C4-2B (cell line): Measurements from ENCODE around the gene DNAAF5.

Experiments used
- ZFX ChIP-seq: fragments of 450-650 bp; IDR thresholded peaks from 2 replicates; pipeline ENCODE4 v1.6.1; 2017
- TF ChIP-seq, protein P1 (sequence below): fragments of 450-650 bp; conservative IDR thresholded peaks from 2 replicates; pipeline ENCODE4 v1.5.1; 2017; ENCODE audit warnings: mild to moderate bottlenecking

DNA sequence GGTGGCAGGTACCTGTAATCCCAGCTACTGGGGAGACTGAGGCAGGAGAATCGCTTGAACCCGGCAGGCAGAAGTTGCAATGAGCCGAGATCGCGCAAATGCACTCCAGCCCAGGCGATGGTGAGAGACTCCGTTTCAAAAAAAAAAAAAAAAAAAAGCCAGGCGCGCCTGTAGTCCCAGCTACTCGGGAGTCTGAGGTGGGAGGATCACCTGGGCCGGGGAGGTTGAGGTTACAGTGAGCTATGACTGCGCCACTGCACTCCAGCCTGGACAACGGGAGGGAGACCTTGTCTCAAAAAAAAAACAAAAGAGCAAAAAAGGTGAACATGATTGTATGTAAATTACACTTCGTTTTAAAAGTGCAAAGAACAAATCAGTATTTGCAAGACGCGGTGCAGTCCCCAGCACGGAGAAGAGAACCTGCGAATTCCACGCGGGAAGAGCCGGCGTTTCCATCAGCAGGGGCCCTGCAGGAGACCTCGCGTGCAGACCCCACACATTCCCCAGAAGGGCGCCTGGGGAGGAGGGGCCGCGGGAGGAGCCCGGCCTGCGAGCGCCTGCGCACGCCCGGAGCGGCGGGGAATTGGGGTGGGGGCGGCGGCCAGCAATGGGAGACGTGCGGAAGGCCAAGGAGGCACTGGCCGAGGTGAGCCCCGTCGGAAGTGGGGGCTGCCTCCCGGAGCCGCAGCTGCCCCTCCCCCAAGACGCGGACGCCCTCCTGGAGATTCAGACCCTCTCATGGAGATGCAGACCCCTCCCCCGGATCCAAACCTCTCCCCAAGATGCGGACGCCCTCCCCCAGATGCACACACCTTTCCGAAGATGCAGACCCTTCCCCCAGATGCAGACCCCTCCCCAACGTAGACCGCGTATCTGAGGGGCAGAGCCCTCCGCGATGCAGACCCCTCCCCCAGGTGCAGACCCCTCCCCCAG lies 89.1 kb downstream of the DNAAF5 start:
- no peak for TF ChIP-seq ZFX
- TF ChIP-seq, protein P1, sequence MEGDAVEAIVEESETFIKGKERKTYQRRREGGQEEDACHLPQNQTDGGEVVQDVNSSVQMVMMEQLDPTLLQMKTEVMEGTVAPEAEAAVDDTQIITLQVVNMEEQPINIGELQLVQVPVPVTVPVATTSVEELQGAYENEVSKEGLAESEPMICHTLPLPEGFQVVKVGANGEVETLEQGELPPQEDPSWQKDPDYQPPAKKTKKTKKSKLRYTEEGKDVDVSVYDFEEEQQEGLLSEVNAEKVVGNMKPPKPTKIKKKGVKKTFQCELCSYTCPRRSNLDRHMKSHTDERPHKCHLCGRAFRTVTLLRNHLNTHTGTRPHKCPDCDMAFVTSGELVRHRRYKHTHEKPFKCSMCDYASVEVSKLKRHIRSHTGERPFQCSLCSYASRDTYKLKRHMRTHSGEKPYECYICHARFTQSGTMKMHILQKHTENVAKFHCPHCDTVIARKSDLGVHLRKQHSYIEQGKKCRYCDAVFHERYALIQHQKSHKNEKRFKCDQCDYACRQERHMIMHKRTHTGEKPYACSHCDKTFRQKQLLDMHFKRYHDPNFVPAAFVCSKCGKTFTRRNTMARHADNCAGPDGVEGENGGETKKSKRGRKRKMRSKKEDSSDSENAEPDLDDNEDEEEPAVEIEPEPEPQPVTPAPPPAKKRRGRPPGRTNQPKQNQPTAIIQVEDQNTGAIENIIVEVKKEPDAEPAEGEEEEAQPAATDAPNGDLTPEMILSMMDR, result no peak
